Astrocyte of the cerebellum (primary cell): ENCODE results near the gene DNAJC1.

Experiments
- DNase-seq: peaks from one replicate; pipeline ENCODE4 v3.0.0-alpha.2; 2011; ENCODE audit warnings: low read depth
- H3K4me3 ChIP-seq: 2 replicates; pipeline ENCODE4 v1.5.1; 2011; ENCODE audit warnings: mild to moderate bottlenecking, low read depth, low read length, moderate library complexity
- in situ Hi-C: cut with HindIII; loops from 2 replicates; pipeline ENCODE4 v1.10.0; 2017; ENCODE audit warnings: low sequenced_read_pairs
- TF ChIP-seq, protein P1 (sequence below): IDR thresholded peaks from 2 replicates; pipeline ENCODE4 v1.5.1; 2012; ENCODE audit warnings: low read length, low read depth, moderate library complexity, mild to moderate bottlenecking; ENCODE audit errors: missing control alignments

DNAJC1 gene

DNA sequence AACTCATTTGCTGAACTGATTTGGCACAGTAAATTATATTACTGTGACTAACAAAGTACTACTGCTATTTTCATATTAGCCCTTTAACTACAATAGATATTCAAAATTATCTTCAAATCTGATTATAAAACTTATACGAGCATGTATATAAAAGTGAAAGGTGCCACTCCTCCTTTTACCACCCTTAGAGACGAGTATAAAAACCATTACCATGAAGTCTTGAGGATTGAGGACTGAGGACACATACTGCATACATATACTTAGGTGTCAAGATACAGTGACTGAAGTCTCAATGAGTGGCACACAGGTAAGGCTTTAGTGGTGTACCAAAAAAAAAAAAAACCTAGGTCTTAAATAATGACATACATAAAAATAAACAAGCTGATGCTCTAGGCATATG, 98.6 kb downstream of the DNAJC1 start:
- no peak for DNase-seq
- in situ Hi-C loops, result no loop called here
- TF ChIP-seq, protein P1, sequence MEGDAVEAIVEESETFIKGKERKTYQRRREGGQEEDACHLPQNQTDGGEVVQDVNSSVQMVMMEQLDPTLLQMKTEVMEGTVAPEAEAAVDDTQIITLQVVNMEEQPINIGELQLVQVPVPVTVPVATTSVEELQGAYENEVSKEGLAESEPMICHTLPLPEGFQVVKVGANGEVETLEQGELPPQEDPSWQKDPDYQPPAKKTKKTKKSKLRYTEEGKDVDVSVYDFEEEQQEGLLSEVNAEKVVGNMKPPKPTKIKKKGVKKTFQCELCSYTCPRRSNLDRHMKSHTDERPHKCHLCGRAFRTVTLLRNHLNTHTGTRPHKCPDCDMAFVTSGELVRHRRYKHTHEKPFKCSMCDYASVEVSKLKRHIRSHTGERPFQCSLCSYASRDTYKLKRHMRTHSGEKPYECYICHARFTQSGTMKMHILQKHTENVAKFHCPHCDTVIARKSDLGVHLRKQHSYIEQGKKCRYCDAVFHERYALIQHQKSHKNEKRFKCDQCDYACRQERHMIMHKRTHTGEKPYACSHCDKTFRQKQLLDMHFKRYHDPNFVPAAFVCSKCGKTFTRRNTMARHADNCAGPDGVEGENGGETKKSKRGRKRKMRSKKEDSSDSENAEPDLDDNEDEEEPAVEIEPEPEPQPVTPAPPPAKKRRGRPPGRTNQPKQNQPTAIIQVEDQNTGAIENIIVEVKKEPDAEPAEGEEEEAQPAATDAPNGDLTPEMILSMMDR, result no peak
- H3K4me3 ChIP-seq, result no peak overlapping the region

DNA sequence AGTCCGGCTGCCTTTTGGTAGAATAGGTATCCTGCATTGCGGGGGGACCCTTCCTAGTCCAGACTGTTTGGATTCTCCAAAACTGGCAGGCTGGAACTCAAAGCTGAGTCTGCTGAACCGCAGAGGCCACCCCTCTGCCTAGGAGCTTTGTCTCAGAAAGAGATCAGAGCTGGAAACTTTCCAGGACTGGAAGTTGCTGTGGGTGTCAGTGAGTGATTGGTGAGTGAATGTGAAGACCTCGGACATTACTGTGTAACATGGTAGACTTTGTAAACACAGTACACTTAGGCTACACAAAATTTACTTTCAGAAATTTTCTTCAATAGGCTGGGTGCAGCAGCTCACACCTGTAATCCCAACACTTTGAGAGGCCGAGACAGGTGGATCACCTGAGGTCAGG, 103.8 kb downstream of the DNAJC1 start:
- in situ Hi-C loops, result no loop called here
- no peak for DNase-seq
- no peak overlapping the region for H3K4me3 ChIP-seq
- TF ChIP-seq, protein P1, result no peak

DNA sequence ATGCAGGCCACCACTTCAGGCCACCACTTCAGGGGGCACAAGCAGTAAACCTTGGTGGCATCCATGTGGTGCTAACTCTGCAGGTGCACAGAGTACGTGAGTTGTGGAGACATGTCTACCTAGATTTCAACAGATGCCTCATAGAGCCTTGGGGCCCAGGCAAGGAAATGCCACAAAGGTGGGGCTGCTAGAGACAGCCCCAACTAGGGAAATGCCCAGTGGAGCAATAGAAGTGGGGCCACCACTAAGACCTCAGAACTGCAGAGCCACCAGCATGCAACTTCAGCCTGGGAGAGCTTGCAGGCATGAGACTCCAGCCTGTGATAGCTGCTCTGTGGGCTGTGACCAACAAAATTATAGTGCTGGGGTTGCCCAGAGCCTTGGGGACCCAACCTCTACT, 107.6 kb downstream of the DNAJC1 start:
- in situ Hi-C loops, result no loop called here
- DNase-seq, result no peak
- TF ChIP-seq, protein P1, result no peak
- H3K4me3 ChIP-seq, result no peak overlapping the region

DNA sequence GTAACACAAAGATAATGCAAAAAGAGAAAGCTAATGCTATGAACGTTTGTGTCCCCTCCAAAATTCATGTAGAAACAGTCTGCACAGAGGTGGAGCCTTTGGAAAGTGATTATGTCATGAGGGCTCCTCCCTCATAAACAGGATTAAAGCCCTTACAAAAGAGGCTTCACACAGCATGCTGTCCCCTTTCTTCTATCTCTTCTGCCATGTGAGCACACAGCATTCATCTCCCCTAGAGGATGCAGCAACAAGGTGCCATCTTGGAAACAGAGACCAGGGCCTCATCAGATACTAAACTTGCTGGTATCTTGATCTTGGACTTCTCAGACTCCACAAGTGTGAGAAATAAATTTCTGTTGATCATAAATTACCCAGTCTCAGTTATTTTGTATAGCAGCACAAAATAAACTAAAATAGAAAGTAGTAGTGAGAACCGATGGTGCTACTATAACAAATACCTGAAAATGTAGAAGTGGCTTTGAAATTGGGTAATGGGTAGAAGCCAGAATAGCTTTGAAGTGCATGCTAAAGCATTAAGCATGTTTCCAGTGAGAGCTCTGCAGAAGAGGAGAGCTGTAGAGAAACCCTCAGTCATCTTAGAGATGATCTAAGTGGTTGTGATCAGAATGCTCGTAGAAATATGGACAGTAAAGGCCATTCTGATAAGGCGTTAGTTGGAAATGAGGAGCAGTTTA, 108.7 kb downstream of the DNAJC1 start:
- in situ Hi-C loops, result no loop called here
- TF ChIP-seq, protein P1, result no peak

DNA sequence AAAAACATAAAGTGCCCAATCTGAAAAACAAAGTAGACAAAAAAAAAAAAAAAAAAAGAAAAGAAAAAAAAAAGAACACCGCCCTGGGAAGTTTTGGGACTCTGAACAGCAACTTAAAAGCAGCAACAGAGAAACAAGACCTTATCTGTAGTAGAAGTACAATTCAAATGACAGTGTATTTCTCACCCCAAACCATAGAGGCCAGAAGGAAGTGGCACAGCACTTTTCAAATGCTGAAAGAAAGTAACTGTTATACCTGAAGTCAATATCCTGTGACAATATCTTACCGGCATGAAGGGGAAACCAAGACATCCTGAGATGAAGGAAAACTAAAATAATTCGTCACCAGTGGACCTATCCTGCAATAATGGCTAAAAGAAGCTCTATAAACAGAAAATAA, 112.1 kb downstream of the DNAJC1 start:
- in situ Hi-C loops, result no loop called here
- H3K4me3 ChIP-seq, result no peak overlapping the region
- no peak for DNase-seq
- TF ChIP-seq, protein P1, result no peak

More for the DNA sequence above, 108.7 kb downstream of the DNAJC1 start:
- H3K4me3 ChIP-seq, result no peak overlapping the region
- no peak for DNase-seq

DNA sequence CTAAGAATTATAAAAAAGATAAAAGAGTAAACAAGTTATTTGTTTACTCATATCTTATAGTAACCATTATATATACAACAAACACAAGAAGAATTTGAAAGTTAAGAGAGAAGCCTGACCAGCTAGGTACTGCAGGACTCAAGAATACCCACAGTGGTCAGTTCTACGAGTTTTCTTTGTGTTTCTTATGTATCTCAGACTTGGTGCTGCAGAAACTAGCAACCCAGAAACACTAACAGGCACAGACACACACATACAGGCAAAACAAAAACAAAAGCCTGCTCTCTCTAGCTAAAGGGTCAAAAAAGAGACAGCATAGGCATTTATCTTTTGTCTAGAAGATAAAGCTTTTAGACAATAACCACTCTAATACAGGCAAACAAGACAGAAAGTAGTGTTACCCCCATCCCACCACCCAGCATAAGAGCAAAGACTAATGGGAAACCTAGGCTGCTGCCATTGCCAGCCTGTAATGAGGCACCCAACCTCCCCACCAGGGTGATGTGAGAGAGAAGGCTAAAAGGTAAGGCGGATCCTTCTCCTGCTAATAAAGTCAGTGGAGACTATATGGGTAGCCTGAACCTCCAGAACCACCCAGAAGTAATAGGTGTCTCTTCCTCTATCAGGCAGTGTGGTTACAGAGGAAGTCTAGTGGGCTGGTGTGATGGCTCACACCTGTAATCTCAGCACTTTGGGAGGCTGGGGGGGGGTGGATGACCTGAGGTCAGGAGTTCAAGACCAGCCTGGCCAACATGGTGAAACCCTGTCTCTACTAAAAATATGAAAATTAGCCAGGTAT, 113.9 kb downstream of the DNAJC1 start:
- DNase-seq, result no peak
- no peak overlapping the region for H3K4me3 ChIP-seq
- TF ChIP-seq, protein P1, result no peak
- in situ Hi-C loops, result no loop called here
